GM21576 (cell line): Measurements from ENCODE around the gene ALOX5AP.

Source experiments
- ATAC-seq: cut with Tn5 transposase; IDR thresholded peaks from one replicate; pipeline ENCODE4 v1.9.1; 2021; ENCODE audit warnings: mild to moderate bottlenecking, moderate library complexity; ENCODE audit not compliant: unreplicated experiment

The ALOX5AP gene

DNA sequence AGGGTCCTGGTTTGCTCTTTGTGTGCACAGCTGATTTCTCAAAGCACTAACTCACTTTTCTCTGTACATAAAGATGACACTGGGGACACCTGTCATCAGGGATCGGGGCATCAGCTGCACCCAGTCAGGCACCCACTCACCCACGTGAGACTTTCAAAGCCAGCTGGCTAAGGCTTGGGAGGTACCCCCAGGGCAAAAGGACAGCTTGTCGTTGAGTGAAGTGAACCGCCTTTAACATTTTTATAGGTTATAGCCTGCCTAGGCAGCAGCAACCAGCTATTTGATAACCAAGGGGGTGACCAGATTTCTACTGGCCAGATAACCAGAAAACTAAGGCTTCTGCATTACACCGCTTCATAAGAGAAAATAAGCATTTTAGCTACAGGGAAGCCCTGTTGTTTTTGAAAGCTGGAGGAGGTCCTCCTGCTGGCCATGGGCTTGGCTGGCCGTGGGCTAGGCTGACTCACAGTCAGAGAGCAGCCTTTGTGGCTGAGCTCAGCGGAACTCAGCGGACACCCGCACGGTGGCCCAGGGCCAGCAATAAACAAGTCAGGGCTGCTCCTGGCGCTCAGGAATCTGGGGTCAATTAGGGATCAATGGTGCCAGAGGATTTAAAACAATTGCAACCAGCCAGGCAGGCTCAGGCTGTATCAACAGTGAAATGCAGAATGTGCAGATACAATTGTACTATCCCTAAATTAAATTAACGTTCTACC lies 57.1 kb downstream of the ALOX5AP start:
- ATAC-seq = no peak

DNA sequence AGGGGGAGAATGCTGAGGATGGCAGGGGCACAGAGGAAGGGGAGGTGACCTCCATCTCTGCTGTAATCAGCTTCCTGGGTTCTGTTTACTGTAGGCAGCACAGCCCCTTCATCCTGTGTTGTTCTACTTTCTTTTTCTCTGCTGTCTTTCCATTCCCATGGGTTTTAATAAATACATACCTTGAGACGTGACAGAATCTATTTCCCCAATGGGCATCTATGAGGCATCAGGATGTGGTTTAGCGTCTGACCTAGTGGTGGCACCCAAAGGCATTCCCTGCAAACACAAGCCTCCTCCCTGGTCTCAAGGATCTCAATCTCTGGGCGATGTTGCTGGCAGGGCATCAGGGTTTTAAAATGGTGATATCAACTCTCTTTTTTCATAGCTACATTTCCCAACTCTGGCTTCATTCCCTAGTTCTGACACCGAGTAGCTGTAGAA lies 60.8 kb downstream of the ALOX5AP start:
- no peak for ATAC-seq

DNA sequence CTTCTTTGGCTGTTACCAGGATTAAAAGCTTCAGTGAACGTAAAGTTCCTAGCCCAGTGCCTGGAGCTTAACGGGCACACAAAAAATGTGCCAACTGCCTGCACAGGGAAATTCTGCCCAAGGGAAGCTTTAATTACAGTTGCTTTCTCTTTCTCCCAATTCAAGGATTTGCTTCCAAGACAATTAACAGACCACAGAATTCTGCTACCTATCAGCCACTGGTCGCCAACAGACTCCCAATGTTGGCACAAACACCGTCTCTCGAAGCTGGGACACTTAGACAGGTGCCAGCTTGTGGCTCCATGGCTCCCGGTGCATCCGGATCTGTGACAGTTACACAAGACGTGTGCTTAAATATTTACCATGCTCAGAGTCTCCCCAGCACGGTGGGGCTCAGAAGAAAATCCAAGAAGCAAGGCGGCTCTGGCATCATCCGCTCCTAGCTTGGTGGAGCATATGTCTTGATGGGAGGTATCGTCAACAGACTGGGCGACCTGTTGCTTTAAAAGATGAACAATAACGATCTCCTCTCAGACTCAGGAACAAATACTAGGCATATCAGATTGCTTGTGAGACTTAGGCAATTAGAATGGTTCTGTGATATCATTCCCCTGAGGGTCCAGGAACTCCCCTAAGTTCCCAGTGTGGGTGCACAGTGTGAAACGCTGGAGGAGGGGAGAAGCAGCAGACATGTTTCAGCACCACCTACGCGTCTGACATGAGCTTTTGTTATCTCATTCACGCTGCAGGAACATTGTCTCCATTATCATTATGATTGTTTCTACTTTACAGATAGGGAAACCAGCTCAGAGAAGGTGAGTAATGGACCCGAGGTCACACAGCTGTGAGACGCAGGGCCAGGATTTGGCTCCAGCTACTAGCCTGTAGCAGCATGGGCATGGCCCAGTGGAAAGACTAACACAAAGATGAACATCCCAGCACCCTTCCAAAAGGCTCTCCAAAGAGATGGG lies 61.6 kb downstream of the ALOX5AP start:
- ATAC-seq = no peak

DNA sequence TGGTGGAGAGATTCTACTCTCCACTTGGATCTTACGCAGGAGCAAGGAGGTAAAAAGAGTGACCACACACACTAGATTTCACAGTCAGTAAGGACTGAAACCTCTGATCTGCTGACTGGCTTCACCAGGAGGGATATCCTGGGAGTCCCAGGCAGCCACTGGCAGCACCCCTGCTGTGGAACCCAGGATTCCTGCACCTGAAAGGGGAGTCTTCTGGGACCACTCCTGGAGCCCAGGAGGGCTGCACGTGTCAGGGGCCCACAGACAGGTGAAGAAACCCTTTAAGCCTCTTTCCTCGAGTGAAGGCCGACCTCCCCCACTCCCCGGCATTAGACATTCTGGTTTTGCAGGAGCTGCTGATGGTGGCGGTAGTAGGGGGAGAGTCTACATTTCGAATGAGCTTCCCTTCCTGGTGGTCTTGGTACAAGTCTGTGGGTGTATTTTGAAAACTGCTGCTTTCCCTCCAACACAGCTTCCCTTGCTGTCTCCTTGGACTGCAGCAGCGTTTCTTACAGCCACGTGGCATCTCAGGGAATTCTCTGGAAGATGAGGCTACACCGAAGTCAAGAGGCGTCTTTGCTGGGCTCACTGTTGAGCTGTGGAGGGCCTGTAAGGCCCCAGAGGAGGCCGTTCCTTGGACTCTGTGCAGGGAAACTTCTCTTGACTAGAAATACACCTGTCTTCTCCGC lies 62.6 kb downstream of the ALOX5AP start:
- ATAC-seq = no peak

DNA sequence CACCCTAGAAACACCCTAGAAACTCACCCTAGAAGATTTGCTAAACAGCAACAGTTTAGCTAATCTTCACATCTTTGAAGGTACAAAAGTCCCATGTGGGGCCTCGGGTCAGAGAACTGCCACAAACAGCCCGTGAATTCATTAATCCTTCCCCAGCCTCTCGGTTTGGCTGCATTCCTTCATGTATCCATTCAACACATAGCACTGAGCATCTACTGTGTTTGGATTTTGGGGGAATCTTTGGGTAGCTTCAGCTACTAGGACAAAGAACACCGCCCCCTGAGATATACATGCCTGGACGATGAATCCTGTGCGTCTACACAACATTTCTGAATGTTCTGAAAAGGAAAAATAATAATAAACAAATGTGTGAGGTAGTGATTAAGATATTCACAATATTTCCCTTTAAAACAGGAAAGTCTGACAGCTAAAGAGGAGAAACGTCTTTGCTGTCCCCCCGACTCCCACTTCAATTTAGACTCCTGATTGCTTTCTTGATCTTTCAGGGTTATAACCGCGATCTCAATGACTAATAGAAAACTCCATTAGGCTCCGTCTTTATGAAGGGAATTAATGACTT lies 63.5 kb downstream of the ALOX5AP start:
- ATAC-seq = no peak

DNA sequence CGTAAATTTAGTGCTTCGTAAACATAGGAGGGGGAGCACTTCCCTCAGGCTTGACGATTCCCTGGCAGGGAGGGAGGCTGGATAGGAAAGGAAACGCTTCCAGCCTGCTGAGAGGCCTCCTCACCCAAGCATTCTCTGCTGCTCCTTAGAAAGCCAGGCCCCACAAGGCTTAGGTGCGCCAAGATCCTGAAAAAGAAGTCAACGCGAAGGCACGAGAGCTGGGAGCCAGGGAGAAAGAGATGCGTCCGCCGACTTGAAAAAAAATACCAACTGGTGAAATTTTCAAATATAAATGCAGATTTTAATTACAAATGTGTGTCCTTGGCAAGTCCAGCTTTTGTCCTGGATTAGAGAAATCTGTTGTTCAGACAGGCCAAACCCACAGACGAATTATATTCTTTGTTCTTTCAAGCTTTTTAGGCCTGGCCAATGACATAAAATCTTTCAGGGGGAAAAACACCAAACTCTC lies 64.0 kb downstream of the ALOX5AP start:
- ATAC-seq = no peak

DNA sequence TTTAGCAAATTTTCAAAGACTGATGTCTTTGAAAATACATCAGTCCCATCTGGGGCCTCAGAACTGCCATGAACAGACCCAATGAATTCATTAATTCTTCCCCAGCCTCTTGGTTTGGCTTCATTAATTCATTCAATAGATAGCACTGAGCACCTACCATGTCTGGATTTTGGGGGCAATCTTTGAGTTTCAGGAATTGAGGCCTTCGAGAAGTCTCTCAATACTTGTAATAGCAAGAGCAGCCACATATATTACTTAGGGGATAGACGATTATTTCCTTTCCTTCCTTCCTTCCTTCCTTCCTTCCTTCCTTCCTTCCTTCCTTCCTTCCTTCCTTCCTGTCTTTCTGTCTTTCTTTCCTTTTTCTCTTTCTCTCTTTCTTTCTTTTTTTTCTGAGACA lies 64.8 kb downstream of the ALOX5AP start:
- ATAC-seq = no peak

DNA sequence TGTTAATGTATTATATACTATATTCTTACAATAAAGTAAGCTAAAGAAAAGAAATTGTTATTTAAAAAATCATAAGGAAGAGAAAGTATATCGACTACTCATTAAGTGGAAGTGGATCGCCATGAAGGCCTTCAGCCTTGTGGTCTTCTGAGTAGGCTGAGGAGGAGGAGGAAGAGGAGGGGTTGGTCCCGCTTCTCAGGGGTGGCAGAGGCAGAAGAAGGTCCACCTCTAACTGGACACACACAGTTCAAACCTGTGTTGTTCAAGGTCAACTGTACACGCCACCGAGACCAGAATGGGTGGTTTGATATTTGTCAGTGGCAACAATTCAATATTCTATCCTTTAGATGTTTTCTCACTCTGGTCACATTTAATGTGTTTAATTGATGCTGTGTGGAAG lies 67.2 kb downstream of the ALOX5AP start:
- no peak for ATAC-seq

DNA sequence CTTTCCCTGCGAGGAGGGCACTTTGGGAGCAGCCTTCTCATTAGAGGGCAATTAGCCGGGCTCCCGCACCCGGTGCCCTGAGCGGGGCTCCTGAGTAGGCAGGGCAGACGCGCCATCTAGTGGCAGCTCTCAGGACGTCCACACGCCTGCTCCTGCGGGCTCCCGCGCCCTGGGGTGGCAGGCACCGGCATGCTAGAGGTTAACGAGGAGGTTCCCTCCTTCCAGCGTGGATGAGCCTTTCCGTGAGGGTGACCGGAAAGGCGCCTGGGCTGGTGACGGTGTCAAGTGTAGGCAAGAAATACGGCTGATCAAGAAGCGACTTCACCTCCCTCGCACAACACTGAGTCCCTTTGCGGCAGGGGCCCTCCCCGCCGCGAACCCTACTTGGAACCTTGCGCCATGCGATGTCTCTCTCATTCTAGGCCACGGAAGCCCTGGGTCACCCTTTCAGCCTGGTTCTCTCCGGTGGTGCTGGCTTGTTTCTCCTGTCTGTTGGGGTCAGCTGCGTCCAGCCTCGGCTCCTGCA lies 67.7 kb downstream of the ALOX5AP start:
- ATAC-seq = peak; percentile 87

DNA sequence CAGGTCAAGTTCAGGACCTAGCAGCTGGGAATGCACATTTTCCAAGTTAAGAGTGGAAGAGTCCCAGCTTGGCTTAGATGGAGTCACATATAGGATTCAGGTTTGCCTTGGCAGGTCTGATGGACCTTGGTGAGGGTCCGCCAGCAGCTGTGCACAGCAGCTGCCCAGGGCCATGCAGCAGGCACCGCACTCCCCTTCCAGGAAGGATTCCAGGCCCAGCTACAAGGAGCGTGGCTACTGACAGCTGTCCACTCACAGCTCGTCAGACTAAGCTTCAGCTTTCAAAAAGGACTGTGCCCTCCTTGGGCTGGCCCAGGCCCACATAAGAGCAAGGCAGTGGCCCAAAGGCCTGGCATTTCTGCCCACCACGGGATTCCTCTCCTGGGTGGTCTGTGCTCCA lies 68.4 kb downstream of the ALOX5AP start:
- ATAC-seq = no peak

DNA sequence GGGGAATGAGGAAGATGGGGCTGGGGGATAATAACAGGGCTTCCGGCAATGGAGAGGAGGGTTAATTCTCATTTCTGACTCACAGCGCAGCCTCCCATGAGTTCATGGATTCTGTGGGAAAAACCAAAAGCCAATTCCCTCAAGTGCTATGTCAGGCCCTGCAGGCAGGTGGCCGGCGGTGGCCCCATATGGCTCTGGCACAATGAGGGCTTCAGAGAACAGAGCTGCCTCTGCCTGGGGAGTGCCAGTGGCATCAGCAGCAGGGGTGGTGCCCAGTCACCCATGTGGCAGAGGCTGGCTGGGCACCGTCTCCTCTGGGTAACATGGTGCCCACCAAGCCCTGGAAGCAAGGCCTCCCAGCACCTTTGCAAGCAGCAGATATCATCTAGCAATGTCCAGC lies 69.1 kb downstream of the ALOX5AP start:
- no peak for ATAC-seq

DNA sequence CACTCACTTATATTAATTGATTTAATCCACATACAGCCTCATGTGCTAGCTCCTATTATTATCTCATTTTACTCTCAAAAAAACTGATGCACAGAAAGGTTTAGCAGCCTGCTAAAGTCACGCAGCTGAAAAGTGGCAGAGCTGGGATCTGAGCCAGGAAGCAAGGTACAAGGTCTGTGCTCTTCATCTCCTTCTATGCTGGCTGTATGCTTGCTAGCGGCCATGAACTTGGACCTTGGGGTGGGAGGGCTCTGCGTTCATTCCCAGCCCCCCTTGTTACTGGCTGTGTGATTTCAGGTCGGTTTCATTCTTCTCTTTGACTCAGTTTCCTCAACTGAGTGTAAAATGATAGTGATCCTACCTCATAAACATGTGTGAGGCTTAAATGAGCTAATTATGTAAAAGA lies 69.8 kb downstream of the ALOX5AP start:
- no peak for ATAC-seq

DNA sequence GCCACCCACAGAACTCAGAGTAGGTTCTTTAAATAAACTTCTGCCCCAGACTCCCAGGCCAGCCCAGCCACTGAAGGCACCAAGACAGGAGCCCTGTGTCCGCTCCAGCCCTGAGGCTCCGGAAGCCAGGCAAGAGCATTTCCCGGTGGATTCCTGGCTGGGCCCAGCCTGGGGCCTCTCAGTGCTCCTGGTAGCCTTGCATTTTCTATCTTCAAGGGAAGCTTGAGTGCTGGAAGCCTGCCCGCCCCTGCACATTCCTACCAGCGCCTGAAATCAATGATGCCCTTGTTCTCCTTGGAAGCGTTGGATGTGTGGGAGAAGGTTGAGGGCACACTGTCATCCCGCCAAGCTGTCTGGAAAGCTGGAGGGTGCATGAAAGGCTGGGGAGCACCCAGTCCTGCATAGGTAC lies 70.3 kb downstream of the ALOX5AP start:
- ATAC-seq = no peak

DNA sequence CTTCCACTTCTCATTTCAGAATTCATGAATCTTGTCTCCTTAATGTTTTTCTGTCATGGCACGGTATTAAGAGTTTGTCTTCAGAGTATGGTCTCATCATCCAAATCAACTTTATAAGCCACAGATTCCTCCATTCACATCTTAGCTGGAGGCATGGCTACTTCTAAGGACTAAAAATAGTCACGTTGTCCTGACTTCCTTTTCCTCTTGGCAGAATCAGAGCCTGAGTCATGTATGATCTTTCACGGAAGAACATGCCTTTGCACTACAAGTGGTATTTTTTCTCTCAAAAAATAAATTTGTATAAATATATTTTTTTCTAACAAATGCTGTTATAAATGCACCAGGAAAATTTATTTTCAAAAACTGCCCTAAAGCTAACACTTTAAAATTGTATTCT lies 71.4 kb downstream of the ALOX5AP start:
- ATAC-seq = no peak

DNA sequence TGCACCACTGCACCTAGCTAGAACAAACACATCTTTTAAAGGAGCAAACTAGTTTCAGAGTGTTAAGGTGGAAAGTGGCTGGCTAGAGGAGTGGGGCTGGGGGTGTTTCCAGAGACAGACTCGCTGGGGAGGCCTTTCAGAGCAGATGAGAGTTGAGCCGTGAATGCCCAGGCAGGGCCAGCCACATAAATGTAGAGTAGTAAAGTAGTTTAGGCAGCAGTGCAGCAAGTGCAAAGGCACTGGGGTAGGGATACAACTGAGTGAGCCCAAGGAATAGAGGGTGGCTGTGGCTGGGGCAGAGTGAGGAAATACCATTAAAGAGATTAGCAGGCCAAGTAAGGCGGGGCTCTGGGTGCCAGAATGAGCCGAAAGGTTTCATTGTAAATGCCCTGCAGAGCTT lies 72.0 kb downstream of the ALOX5AP start:
- no peak for ATAC-seq

DNA sequence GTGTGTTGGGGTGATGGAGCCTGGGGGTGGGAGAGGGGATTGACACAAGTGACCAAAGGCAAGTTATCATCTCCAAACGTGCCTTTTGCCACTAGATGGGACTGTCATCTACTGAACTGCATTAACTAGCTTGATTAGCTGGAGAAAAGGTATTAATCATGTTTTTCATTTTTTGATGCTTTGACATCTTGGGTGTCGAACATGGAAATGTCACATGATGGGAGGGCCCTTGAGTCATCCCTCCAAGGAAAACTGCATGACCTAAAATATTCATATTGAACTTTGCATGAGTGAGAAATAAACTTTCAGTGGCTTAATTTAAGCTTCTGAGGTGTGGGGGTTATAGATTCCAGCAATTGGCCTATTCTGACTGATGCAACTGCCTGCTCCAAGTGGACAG lies 73.3 kb downstream of the ALOX5AP start:
- ATAC-seq = no peak

DNA sequence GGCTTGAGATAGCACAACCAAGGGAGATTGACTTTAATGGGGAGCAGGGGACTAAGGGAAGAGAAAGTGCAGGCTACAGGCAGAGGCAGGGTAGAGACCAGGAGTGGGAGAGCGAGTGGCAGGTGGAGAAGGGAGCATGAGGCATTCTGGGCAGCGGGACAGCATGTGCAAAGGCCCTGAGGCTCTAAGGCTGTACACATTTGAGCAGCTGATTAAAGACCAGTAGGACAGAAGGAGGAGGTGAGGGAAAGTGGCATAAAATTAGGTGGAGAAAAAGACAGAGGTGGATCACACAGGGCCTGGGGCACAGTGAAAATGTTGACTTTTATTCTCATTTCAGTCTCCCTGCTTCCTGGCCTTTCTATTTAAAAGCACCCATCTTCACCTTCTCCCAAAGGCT lies 74.4 kb downstream of the ALOX5AP start:
- no peak for ATAC-seq

DNA sequence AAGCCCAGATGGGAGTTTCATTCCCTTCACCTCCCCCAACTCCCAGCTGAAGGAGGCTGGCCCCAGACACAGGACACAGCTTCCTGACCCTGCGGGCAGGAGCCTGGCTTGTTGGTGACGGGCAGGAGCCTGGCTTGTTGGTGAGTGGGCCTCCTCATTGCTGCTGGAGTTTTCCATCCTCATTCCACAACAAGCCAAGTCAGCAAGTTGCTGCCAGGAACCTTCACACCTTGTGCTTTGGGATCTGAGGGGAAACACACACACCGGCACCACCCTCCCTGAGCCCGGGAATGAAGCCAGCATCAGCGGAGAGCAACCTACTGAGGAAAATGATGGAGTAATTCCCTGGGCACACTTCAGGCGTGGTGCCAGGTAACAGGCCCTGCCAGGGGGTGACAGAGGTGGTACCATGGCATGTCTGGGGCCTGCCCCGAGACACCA lies 74.9 kb downstream of the ALOX5AP start:
- ATAC-seq = no peak

DNA sequence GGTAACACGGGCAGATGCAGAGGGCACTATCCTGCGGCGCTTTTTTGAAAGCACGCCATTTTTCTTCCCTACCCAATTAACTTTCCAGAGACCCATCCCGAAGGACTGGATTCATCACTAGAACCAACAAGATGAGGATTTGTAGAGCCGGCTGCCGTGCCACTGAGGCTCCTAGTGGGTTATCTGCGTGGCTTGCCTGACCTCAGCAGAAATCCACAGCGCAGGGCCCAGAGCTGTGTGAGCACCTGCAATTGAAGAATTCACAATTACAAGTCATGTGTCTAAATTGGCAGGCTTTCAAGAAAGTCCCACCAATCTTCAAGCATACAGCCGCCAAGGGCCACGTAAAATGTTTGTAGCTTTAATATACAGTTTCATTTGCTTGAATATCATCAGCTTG lies 75.5 kb downstream of the ALOX5AP start:
- no peak for ATAC-seq
